Fibroblast of lung (primary cell): ENCODE results near the gene MIA2. TPM values are rescaled to one million over a fixed set of nuclear protein-coding genes. Genes with fewer than 3 reads are reported as not detected.

ENCODE experiments used
- DNase-seq, 2 donors: peaks; one replicate each; pipeline versions ENCODE4 v3.0.0 to v3.0.0-alpha.2; 2010; ENCODE audit warnings: low read depth in 2 of 2
- H2AFZ ChIP-seq: 2 replicates; pipeline ENCODE4 v1.5.1; 2012; ENCODE audit warnings: low read length, control low read depth, inconsistent platforms
- H3K27ac ChIP-seq: 2 replicates; pipeline ENCODE4 v1.5.1; 2011; ENCODE audit warnings: low read length, control low read depth; ENCODE audit not compliant: insufficient read depth
- H3K27me3 ChIP-seq: 2 replicates; pipeline ENCODE4 v1.5.1; 2011; ENCODE audit warnings: mild to moderate bottlenecking, low read length; ENCODE audit not compliant: control insufficient read depth, insufficient read depth
- H3K36me3 ChIP-seq: 2 replicates; pipeline ENCODE4 v1.5.1; 2011; ENCODE audit warnings: low read length; ENCODE audit not compliant: control insufficient read depth, insufficient read depth
- H3K4me1 ChIP-seq: 2 replicates; pipeline ENCODE4 v1.5.1; 2011; ENCODE audit warnings: low read length; ENCODE audit not compliant: control insufficient read depth, insufficient read depth; ENCODE audit errors: extremely low read depth
- H3K4me2 ChIP-seq: 2 replicates; pipeline ENCODE4 v1.5.1; 2011; ENCODE audit warnings: low read length, control low read depth; ENCODE audit not compliant: insufficient read depth; ENCODE audit errors: extremely low read depth
- H3K4me3 ChIP-seq, 4 experiments: fragments of 200-600 bp in 1 of 4; sonication (generic) in 1 of 4; replicated peaks in 1 of 4; 2 replicates each; pipeline ENCODE4 v1.5.1; 2011 to 2016; ENCODE audit warnings: low read length in 4 of 4, low read depth in 3 of 4, mild to moderate bottlenecking in 3 of 4, control low read depth in 2 of 4, inconsistent platforms in 1 of 4, mixed read lengths in 1 of 4; ENCODE audit not compliant: insufficient read depth in 1 of 4; ENCODE audit errors: control extremely low read depth in 1 of 4
- H3K79me2 ChIP-seq: 2 replicates; pipeline ENCODE4 v1.5.1; 2012; ENCODE audit warnings: mild to moderate bottlenecking, low read length, inconsistent platforms; ENCODE audit not compliant: control insufficient read depth, insufficient read depth
- H3K9ac ChIP-seq: 2 replicates; pipeline ENCODE4 v1.5.1; 2011; ENCODE audit warnings: mild to moderate bottlenecking, low read length, control low read depth; ENCODE audit not compliant: insufficient read depth
- H3K9me3 ChIP-seq: 2 replicates; pipeline ENCODE4 v1.5.1; 2012; ENCODE audit warnings: low read depth, low read length; ENCODE audit not compliant: control insufficient read depth, insufficient read depth
- H4K20me1 ChIP-seq: 2 replicates; pipeline ENCODE4 v1.5.1; 2011; ENCODE audit warnings: low read length; ENCODE audit not compliant: control insufficient read depth, insufficient read depth; ENCODE audit errors: extremely low read depth
- EZH2 ChIP-seq: IDR thresholded peaks from 2 replicates; pipeline ENCODE4 v1.5.1; 2012; ENCODE audit warnings: low read length, control low read depth, mild to moderate bottlenecking; ENCODE audit errors: missing control alignments
- polyA plus RNA-seq, 2 donors: library from polyadenylated mRNA; depleted of rRNA in 1 of 2; stranded (reverse) in 1 of 2; unstranded in 1 of 2; fragments of >200 nt; gene quantifications; 2 replicates each; pipeline ENCODE4 v1.2.1, GENCODE V29; 2011 to 2012; ENCODE audit warnings: missing spikeins in 1 of 2
- total RNA-seq: library from RNA; depleted of rRNA; stranded (reverse); fragments of >200 nt; gene quantifications from 2 replicates; pipeline ENCODE4 v1.2.1, GENCODE V29; 2014
- TF ChIP-seq, protein P1 (sequence below), 2 donors: IDR thresholded peaks in 1 of 2; conservative IDR thresholded peaks in 1 of 2; 1 replicate in 1 of 2; 2 replicates in 1 of 2; pipeline ENCODE4 v1.5.1; 2011 to 2012; ENCODE audit warnings: low read length in 2 of 2, control low read depth in 1 of 2, inconsistent platforms in 1 of 2, low read depth in 1 of 2, mild to moderate bottlenecking in 1 of 2

The MIA2 gene
- total and polyA plus RNA-seq, 2 donors (not counting 1 experiment from before 2014, with no cell fraction given) = 9.7 to 15.0 TPM

DNA sequence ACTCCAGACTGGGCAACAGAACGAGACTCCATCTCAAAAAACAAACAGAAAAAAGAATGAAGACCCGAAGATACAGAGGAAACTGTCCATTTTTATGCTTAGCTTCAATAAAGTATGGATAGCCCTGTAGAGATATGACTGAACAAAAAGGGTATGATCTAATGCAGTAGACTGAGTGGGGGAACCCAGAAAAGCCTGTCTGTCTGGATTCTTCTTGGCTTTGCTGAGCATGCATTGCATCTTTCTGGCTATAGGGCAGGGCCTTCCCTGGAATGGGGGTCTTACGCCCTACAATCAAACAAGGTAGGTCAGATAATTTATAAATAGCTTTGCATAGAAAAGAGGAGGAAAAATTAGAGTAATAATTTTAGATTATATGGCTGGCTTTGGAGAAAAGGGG, 10.1 kb downstream of the MIA2 start:
- no peak for DNase-seq
- no peak overlapping the region for H3K9ac ChIP-seq
- TF ChIP-seq, protein P1, sequence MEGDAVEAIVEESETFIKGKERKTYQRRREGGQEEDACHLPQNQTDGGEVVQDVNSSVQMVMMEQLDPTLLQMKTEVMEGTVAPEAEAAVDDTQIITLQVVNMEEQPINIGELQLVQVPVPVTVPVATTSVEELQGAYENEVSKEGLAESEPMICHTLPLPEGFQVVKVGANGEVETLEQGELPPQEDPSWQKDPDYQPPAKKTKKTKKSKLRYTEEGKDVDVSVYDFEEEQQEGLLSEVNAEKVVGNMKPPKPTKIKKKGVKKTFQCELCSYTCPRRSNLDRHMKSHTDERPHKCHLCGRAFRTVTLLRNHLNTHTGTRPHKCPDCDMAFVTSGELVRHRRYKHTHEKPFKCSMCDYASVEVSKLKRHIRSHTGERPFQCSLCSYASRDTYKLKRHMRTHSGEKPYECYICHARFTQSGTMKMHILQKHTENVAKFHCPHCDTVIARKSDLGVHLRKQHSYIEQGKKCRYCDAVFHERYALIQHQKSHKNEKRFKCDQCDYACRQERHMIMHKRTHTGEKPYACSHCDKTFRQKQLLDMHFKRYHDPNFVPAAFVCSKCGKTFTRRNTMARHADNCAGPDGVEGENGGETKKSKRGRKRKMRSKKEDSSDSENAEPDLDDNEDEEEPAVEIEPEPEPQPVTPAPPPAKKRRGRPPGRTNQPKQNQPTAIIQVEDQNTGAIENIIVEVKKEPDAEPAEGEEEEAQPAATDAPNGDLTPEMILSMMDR (conservative IDR thresholded peaks at IDR 0.05 in 1 of 2, IDR thresholded peaks at IDR 0.05 in 1 of 2; ENCODE audit: low read depth in 1 of 2, low read length in 2 of 2) = no peak
- TF ChIP-seq EZH2 = no peak
- H3K36me3 ChIP-seq = no peaks in the 10 kb centered on the region
- no peaks in the 10 kb centered on the region for H3K79me2 ChIP-seq
- no peak overlapping the region for H3K27ac ChIP-seq
- H3K4me1 ChIP-seq = peaks cover 2% of the 10 kb centered on the region
- H3K27me3 ChIP-seq = no peaks in the 10 kb centered on the region
- H3K4me2 ChIP-seq = no peak overlapping the region
- no peaks in the 10 kb centered on the region for H3K9me3 ChIP-seq
- H2AFZ ChIP-seq = no peak overlapping the region
- no peak overlapping the region for H3K4me3 ChIP-seq
- no peaks in the 10 kb centered on the region for H4K20me1 ChIP-seq

DNA sequence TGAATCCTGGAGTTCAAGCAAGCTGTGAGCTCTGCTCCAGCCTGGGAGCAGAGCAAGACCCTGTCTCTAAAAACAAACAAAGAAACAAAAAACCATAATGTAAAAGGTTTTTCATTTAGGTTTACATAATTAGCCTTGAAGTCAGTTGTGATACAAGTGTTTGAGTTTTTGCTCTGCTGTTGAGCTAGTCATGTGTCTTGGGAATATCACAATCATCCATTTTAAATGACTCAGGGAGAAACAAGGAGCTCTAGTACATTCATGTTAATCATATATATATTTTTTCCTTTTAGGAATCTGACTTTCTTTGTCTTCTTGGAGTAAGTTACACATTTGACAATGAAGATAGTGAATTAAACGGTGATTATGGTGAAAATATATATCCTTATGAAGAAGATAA, 12.9 kb downstream of the MIA2 start:
- Histone ChIP-seq H3K4me3 (no peak overlapping the region), H3K4me2 (no peak overlapping the region), H3K4me1 (peaks cover 2% of the 10 kb centered on the region), H3K9ac (no peak overlapping the region), H2AFZ (no peak overlapping the region), H4K20me1 (no peaks in the 10 kb centered on the region), H3K79me2 (no peaks in the 10 kb centered on the region), H3K9me3 (no peaks in the 10 kb centered on the region), H3K27me3 (no peaks in the 10 kb centered on the region), H3K36me3 (no peaks in the 10 kb centered on the region), H3K27ac (no peak overlapping the region)
- DNase-seq = no peak
- TF ChIP-seq EZH2 = no peak
- TF ChIP-seq, protein P1 (conservative IDR thresholded peaks at IDR 0.05 in 1 of 2, IDR thresholded peaks at IDR 0.05 in 1 of 2; ENCODE audit: low read depth in 1 of 2, low read length in 2 of 2) = no peak

- Histone ChIP-seq H2AFZ (no peak overlapping the region), H3K9ac (no peak overlapping the region), H3K4me2 (peak overlapping the region; percentile 46), H3K4me3 (no peak overlapping the region), H3K9me3 (no peaks in the 10 kb centered on the region), H3K27ac (no peak overlapping the region), H3K4me1 (peaks cover 2% of the 10 kb centered on the region), H3K79me2 (no peaks in the 10 kb centered on the region), H4K20me1 (no peaks in the 10 kb centered on the region), H3K36me3 (no peaks in the 10 kb centered on the region), H3K27me3 (no peaks in the 10 kb centered on the region)
- DNase-seq = peak; percentile 87 to 92
- no peak for TF ChIP-seq EZH2
- TF ChIP-seq, protein P1 (conservative IDR thresholded peaks at IDR 0.05 in 1 of 2, IDR thresholded peaks at IDR 0.05 in 1 of 2; ENCODE audit: low read depth in 1 of 2, low read length in 2 of 2) = no peak
Measured at GRCh38 chr14:39247256-39247655, 13.5 kb downstream of the MIA2 start.
